HepG2 (cell line): Measurements from ENCODE around the gene NEU4. TPM values are rescaled to one million over a fixed set of nuclear protein-coding genes. Genes with fewer than 3 reads are reported as not detected.
A peak's percentile ranks its signal among the peaks of the same experiment; 100 is the strongest.

Experiments
- CEBPZ ChIP-seq: IDR thresholded peaks from 2 replicates; pipeline ENCODE4 v1.6.1; 2012; ENCODE audit warnings: low read length, improper control_type of control experiment
- FOSL2 ChIP-seq: sonication (generic); formaldehyde crosslinking; IDR thresholded peaks from 2 replicates; pipeline ENCODE4 v1.4.0; 2020; ENCODE audit warnings: missing genetic modification reagents
- GMEB1 ChIP-seq: sonication (generic); formaldehyde crosslinking; IDR thresholded peaks from 2 replicates; pipeline ENCODE4 v1.5.1; 2020; ENCODE audit warnings: missing genetic modification reagents, mild to moderate bottlenecking, borderline replicate concordance
- HNF4G ChIP-seq, 2 experiments: sonication (generic) in 1 of 2; formaldehyde crosslinking in 1 of 2; IDR thresholded peaks; 2 replicates each; pipeline versions ENCODE4 v1.4.0 to v1.6.1; 2011 to 2020; ENCODE audit warnings: borderline replicate concordance in 2 of 2, low read depth in 2 of 2, mild to moderate bottlenecking in 2 of 2, low read length in 1 of 2, missing genetic modification reagents in 1 of 2, moderate library complexity in 1 of 2
- KDM5A ChIP-seq: fragments of 200-600 bp; sonication (generic); IDR thresholded peaks from 2 replicates; pipeline ENCODE4 v1.7.0; 2018; ENCODE audit warnings: antibody characterized with exemption, mild to moderate bottlenecking, low read length, borderline replicate concordance
- KLF12 ChIP-seq: sonication (generic); formaldehyde crosslinking; IDR thresholded peaks from 2 replicates; pipeline ENCODE4 v1.4.0; 2020; ENCODE audit warnings: missing genetic modification reagents, borderline replicate concordance
- NFRKB ChIP-seq: fragments of 450-650 bp; IDR thresholded peaks from 2 replicates; pipeline ENCODE4 v1.6.1; 2017
- REL ChIP-seq: sonication (generic); formaldehyde crosslinking; conservative IDR thresholded peaks from 2 replicates; pipeline ENCODE4 v1.8.0; 2022; ENCODE audit warnings: mild to moderate bottlenecking, missing genetic modification reagents, moderate library complexity
- RFX3 ChIP-seq: IDR thresholded peaks from 2 replicates; pipeline ENCODE4 v1.6.1; 2016; ENCODE audit warnings: missing biosample characterization, missing genetic modification reagents
- SKI ChIP-seq: fragments of 450-650 bp; IDR thresholded peaks from one replicate; pipeline ENCODE4 v1.6.1; 2018; ENCODE audit warnings: mild to moderate bottlenecking; ENCODE audit not compliant: partially characterized antibody
- TEAD3 ChIP-seq: optimal IDR thresholded peaks from 2 replicates; pipeline ENCODE3; 2016; ENCODE audit warnings: borderline replicate concordance
- ZC3H4 ChIP-seq: sonication (generic); formaldehyde crosslinking; IDR thresholded peaks from 2 replicates; pipeline ENCODE4 v1.4.0; 2020; ENCODE audit warnings: missing genetic modification reagents, borderline replicate concordance
- ZFP37 ChIP-seq: sonication (generic); formaldehyde crosslinking; IDR thresholded peaks from 2 replicates; pipeline ENCODE4 v1.4.0; 2020; ENCODE audit warnings: missing genetic modification reagents, borderline replicate concordance
- ZFYVE20 ChIP-seq: sonication (generic); formaldehyde crosslinking; IDR thresholded peaks from 2 replicates; pipeline ENCODE4 v1.8.0; 2023; ENCODE audit warnings: low read depth, mild to moderate bottlenecking, moderate library complexity, missing genetic modification reagents, borderline replicate concordance
- ZNF235 ChIP-seq: sonication (generic); formaldehyde crosslinking; IDR thresholded peaks from 2 replicates; pipeline ENCODE4 v1.8.1; 2023; ENCODE audit warnings: mild to moderate bottlenecking, missing genetic modification reagents, borderline replicate concordance
- ZNF264 ChIP-seq: sonication (generic); formaldehyde crosslinking; IDR thresholded peaks from 2 replicates; pipeline ENCODE4 v1.4.0; 2020; ENCODE audit warnings: missing genetic modification reagents
- ZNF335 ChIP-seq: sonication (generic); formaldehyde crosslinking; IDR thresholded peaks from 2 replicates; pipeline ENCODE4 v1.4.0; 2020; ENCODE audit warnings: missing genetic modification reagents
- ZNF337 ChIP-seq: sonication (generic); formaldehyde crosslinking; IDR thresholded peaks from 2 replicates; pipeline ENCODE4 v1.5.1; 2020; ENCODE audit warnings: missing genetic modification reagents, low read depth, mild to moderate bottlenecking, borderline replicate concordance
- ZNF510 ChIP-seq: sonication (generic); formaldehyde crosslinking; IDR thresholded peaks from 2 replicates; pipeline ENCODE4 v1.4.0; 2020; ENCODE audit warnings: low read depth, mild to moderate bottlenecking, missing genetic modification reagents
- ZNF572 ChIP-seq: sonication (generic); formaldehyde crosslinking; IDR thresholded peaks from 2 replicates; pipeline ENCODE4 v1.5.1; 2020; ENCODE audit warnings: mild to moderate bottlenecking, missing genetic modification reagents
- ZNF788 ChIP-seq: sonication (generic); formaldehyde crosslinking; IDR thresholded peaks from 2 replicates; pipeline ENCODE4 v1.5.0; 2020; ENCODE audit warnings: mild to moderate bottlenecking, missing genetic modification reagents, borderline replicate concordance
- ZSCAN5A ChIP-seq: sonication (generic); formaldehyde crosslinking; IDR thresholded peaks from 2 replicates; pipeline ENCODE4 v1.8.0; 2022; ENCODE audit warnings: mild to moderate bottlenecking, missing genetic modification reagents, borderline replicate concordance
- polyA plus RNA-seq, 8 experiments: library from polyadenylated mRNA; depleted of rRNA in 3 of 8; stranded (reverse) in 7 of 8; unstranded in 1 of 8; fragments of >200 nt; fragmentation: Illumina TruSeq in 4 of 8; extraction: Trizol in 4 of 8; gene quantifications; 2 replicates each; pipeline versions ENCODE4 v1.2.1 to v1.2.3, GENCODE V29; 2011 to 2016; ENCODE audit warnings: low read depth in 4 of 8, missing spikeins in 1 of 8, mixed read lengths in 1 of 8; ENCODE audit not compliant: insufficient read depth in 1 of 8
- total RNA-seq, 5 experiments: library from RNA; depleted of rRNA; stranded (reverse); fragments of >200 nt; fragmentation: Illumina TruSeq; extraction: Trizol; gene quantifications; 2 replicates each; pipeline ENCODE4 v1.2.3, GENCODE V29; 2016; ENCODE audit warnings: low read depth in 1 of 5

The NEU4 gene
- total and polyA plus RNA-seq, 2 of the 13 experiments (the other 11 are each of a cell fraction or from before 2014, with no cell fraction given) = 53.5 to 107 TPM

GRCh38 chr2:241770185-241770935, 38.6 kb upstream of the NEU4 start (continued):
- TF ChIP-seq SKI = peak; percentile 80
- TF ChIP-seq ZNF235 (CRISPR knock-in tag) = 0 out of 2 replicates have a peak, but pooled peaks have one; percentile 83
- peak; percentile 99 for TF ChIP-seq HNF4G (IDR thresholded peaks at IDR 0.05; ENCODE audit: borderline replicate concordance, low read depth, low read length)
- peak; percentile 99 for TF ChIP-seq HNF4G (CRISPR knock-in tag; IDR thresholded peaks at IDR 0.05; ENCODE audit: borderline replicate concordance, low read depth)
- peak; percentile 79 for TF ChIP-seq KLF12 (CRISPR knock-in tag)
- TF ChIP-seq ZNF337 (CRISPR knock-in tag) = peak; percentile 83
- no peak; the same call in 1 of the 2 replicates for TF ChIP-seq GMEB1 (CRISPR knock-in tag)
- no peak for TF ChIP-seq NFRKB
- TF ChIP-seq ZSCAN5A (CRISPR knock-in tag) = no peak
- no peak; the same call in 1 of the 2 replicates for TF ChIP-seq ZFYVE20 (CRISPR knock-in tag)
- TF ChIP-seq TEAD3 = peak; percentile 97
- TF ChIP-seq RFX3 = no peak
- TF ChIP-seq ZNF572 (CRISPR knock-in tag) = peak; percentile 94; the same call in 1 of the 2 replicates
- TF ChIP-seq ZNF264 (CRISPR knock-in tag) = peak; percentile 90
- TF ChIP-seq FOSL2 (CRISPR knock-in tag) = peak; percentile 64
- TF ChIP-seq ZFP37 (CRISPR knock-in tag) = peak; percentile 96
- no peak; the same call in 1 of the 2 replicates for TF ChIP-seq ZNF510
- no peak for TF ChIP-seq CEBPZ
- peak; percentile 92 for TF ChIP-seq ZC3H4 (CRISPR knock-in tag)
- peak; percentile 79; the same call in 1 of the 2 replicates for TF ChIP-seq ZNF335 (CRISPR knock-in tag)
- peak; percentile 95; the same call in 1 of the 2 replicates for TF ChIP-seq ZNF788
- no peak; the same call in 1 of the 2 replicates for TF ChIP-seq KDM5A
- TF ChIP-seq REL = peak; percentile 68; the same call in 1 of the 2 replicates
